IMR-90 (cell line): ENCODE results near the gene MRPS15.

Source experiments
- BHLHE40 ChIP-seq: fragments of 150-350 bp; IDR thresholded peaks from 2 replicates; pipeline ENCODE4 v1.6.1; 2016; ENCODE audit warnings: mild to moderate bottlenecking, low read depth, low read length
- CEBPB ChIP-seq: IDR thresholded peaks from 2 replicates; pipeline ENCODE4 v1.6.1; 2012; ENCODE audit warnings: low read depth, low read length, improper control_type of control experiment
- CHD1 ChIP-seq: IDR thresholded peaks from 2 replicates; pipeline ENCODE4 v1.6.1; 2012; ENCODE audit warnings: low read depth, low read length, improper control_type of control experiment
- CTCF ChIP-seq: conservative IDR thresholded peaks from 2 replicates; pipeline ENCODE4 v1.5.1; 2012; ENCODE audit warnings: mild to moderate bottlenecking, low read depth, low read length, improper control_type of control experiment
- FOS ChIP-seq: fragments of 150-350 bp; IDR thresholded peaks from 2 replicates; pipeline ENCODE4 v1.6.1; 2016; ENCODE audit warnings: low read depth, low read length
- MXI1 ChIP-seq: IDR thresholded peaks from 2 replicates; pipeline ENCODE4 v1.6.1; 2012; ENCODE audit warnings: low read depth, mild to moderate bottlenecking, low read length, moderate library complexity, borderline replicate concordance
- NFE2L2 ChIP-seq: fragments of 150-350 bp; IDR thresholded peaks from 2 replicates; pipeline ENCODE4 v1.6.1; 2016; ENCODE audit warnings: low read depth, mild to moderate bottlenecking, low read length
- POLR2A ChIP-seq: IDR thresholded peaks from 2 replicates; pipeline ENCODE4 v1.6.1; 2012; ENCODE audit warnings: mild to moderate bottlenecking, low read depth, low read length
- RAD21 ChIP-seq: IDR thresholded peaks from 2 replicates; pipeline ENCODE4 v1.6.1; 2012; ENCODE audit warnings: low read length, improper control_type of control experiment
- RCOR1 ChIP-seq: IDR thresholded peaks from 2 replicates; pipeline ENCODE4 v1.6.1; 2012; ENCODE audit warnings: mild to moderate bottlenecking, low read length, improper control_type of control experiment; ENCODE audit not compliant: insufficient replicate concordance
- USF2 ChIP-seq: fragments of 150-350 bp; IDR thresholded peaks from 2 replicates; pipeline ENCODE4 v1.6.1; 2017; ENCODE audit warnings: mild to moderate bottlenecking, antibody characterized with exemption, low read length, low read depth

GRCh38 chr1:36433102-36433501 lies 31.1 kb downstream of the MRPS15 start:
- TF ChIP-seq CTCF: no peak
- no peak for TF ChIP-seq RAD21
- no peak for TF ChIP-seq USF2
- no peak for TF ChIP-seq POLR2A
- TF ChIP-seq CEBPB: no peak
- no peak for TF ChIP-seq RCOR1
- no peak for TF ChIP-seq MXI1
- TF ChIP-seq FOS: no peak
- TF ChIP-seq CHD1: no peak
- no peak for TF ChIP-seq BHLHE40
- TF ChIP-seq NFE2L2: no peak
